CMK (cell line): ENCODE data around the gene GH2.

ENCODE experiments used
- DNase-seq: peaks from one replicate; pipeline ENCODE4 v3.0.0-alpha.2; 2010; ENCODE audit warnings: low read depth

Gene GH2

GRCh38 chr17:63841350-63842172 is 40.2 kb downstream of the GH2 start:
- no peak for DNase-seq

- no peak for DNase-seq
Measured at GRCh38 chr17:63840591-63841349, 41.0 kb downstream of the GH2 start.

GRCh38 chr17:63838631-63839171 is 43.0 kb downstream of the GH2 start:
- no peak for DNase-seq

- DNase-seq: no peak
Measured at GRCh38 chr17:63837962-63838600, 43.7 kb downstream of the GH2 start.

GRCh38 chr17:63837480-63837879 is 44.3 kb downstream of the GH2 start:
- no peak for DNase-seq

- DNase-seq: no peak
Measured at GRCh38 chr17:63836811-63837210, 44.9 kb downstream of the GH2 start.

- DNase-seq: no peak
Measured at GRCh38 chr17:63835167-63835720, 46.5 kb downstream of the GH2 start.

GRCh38 chr17:63834431-63835166 is 47.1 kb downstream of the GH2 start:
- peak; percentile 60 for DNase-seq

- no peak for DNase-seq
Measured at GRCh38 chr17:63833741-63834373, 47.9 kb downstream of the GH2 start.

GRCh38 chr17:63833026-63833740 is 48.6 kb downstream of the GH2 start:
- DNase-seq: no peak

GRCh38 chr17:63832455-63832854 is 49.3 kb downstream of the GH2 start:
- DNase-seq: no peak

GRCh38 chr17:63832014-63832413 is 49.7 kb downstream of the GH2 start:
- no peak for DNase-seq

GRCh38 chr17:63831505-63831904 is 50.2 kb downstream of the GH2 start:
- DNase-seq: no peak

- DNase-seq: no peak
Measured at GRCh38 chr17:63830904-63831491, 50.7 kb downstream of the GH2 start.

- no peak for DNase-seq
Measured at GRCh38 chr17:63830278-63830677, 51.5 kb downstream of the GH2 start.
